ENCODE results near the gene OR51B4. TPM values are rescaled to one million over a fixed set of nuclear protein-coding genes. Genes with fewer than 3 reads are reported as not detected.

Gene OR51B4
- total and polyA plus RNA-seq, 9 of the 15 experiments (the other 6 are each of a cell fraction or from before 2014, with no cell fraction given): 17.1 to 64.6 (median 39.9) TPM

DNA sequence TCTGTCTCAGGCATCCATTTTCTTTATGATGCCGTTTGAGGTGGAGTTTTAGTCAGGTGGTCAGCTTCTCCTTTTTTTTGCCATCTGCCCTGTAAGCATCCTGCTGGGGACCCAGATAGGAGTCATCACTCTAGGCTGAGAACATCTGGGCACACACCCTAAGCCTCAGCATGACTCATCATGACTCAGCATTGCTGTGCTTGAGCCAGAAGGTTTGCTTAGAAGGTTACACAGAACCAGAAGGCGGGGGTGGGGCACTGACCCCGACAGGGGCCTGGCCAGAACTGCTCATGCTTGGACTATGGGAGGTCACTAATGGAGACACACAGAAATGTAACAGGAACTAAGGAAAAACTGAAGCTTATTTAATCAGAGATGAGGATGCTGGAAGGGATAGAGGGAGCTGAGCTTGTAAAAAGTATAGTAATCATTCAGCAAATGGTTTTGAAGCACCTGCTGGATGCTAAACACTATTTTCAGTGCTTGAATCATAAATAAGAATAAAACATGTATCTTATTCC, 21.1 kb downstream of the OR51B4 start (continued):
- TF ChIP-seq HNRNPLL (IDR thresholded peaks at IDR 0.05; ENCODE audit: low read depth, low read length, poor library complexity, severe bottlenecking) (no peak), ELF1 (tag; IDR thresholded peaks at IDR 0.05) (peak; percentile 54), TRIM28 (IDR thresholded peaks at IDR 0.05) (peak; percentile 63; the same call in 1 of the 2 replicates), MAFG (tag; conservative IDR thresholded peaks at IDR 0.05) (peak; percentile 100), BACH1 (tag; IDR thresholded peaks at IDR 0.05) (peak; percentile 100), ZNF311 (CRISPR knock-in tag; IDR thresholded peaks at IDR 0.05) (peak; percentile 84), ELF4 (CRISPR knock-in tag; IDR thresholded peaks at IDR 0.05) (peak; percentile 98), TOE1 (IDR thresholded peaks at IDR 0.05; ENCODE audit: borderline replicate concordance) (peak; percentile 83), TOE1 (CRISPR knock-in tag; IDR thresholded peaks at IDR 0.05; ENCODE audit: borderline replicate concordance, low read depth) (no peak), CBX1 (IDR thresholded peaks at IDR 0.05; ENCODE audit: low read depth) (no peak), ZNF766 (CRISPR knock-in tag; conservative IDR thresholded peaks at IDR 0.05) (peak; percentile 95), GATA2 (CRISPR knock-in tag; IDR thresholded peaks at IDR 0.05) (peak; percentile 94), ASH1L (IDR thresholded peaks at IDR 0.05; ENCODE audit: borderline replicate concordance, low read depth, partially characterized antibody) (no peak), MTA3 (IDR thresholded peaks at IDR 0.05; ENCODE audit: borderline replicate concordance) (peak; percentile 86), ZNF212 (CRISPR knock-in tag; IDR thresholded peaks at IDR 0.05) (peak; percentile 56; the same call in 1 of the 2 replicates)
- TF ChIP-seq, protein P1, sequence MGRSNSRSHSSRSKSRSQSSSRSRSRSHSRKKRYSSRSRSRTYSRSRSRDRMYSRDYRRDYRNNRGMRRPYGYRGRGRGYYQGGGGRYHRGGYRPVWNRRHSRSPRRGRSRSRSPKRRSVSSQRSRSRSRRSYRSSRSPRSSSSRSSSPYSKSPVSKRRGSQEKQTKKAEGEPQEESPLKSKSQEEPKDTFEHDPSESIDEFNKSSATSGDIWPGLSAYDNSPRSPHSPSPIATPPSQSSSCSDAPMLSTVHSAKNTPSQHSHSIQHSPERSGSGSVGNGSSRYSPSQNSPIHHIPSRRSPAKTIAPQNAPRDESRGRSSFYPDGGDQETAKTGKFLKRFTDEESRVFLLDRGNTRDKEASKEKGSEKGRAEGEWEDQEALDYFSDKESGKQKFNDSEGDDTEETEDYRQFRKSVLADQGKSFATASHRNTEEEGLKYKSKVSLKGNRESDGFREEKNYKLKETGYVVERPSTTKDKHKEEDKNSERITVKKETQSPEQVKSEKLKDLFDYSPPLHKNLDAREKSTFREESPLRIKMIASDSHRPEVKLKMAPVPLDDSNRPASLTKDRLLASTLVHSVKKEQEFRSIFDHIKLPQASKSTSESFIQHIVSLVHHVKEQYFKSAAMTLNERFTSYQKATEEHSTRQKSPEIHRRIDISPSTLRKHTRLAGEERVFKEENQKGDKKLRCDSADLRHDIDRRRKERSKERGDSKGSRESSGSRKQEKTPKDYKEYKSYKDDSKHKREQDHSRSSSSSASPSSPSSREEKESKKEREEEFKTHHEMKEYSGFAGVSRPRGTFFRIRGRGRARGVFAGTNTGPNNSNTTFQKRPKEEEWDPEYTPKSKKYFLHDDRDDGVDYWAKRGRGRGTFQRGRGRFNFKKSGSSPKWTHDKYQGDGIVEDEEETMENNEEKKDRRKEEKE (IDR thresholded peaks at IDR 0.05; ENCODE audit: borderline replicate concordance in 1 of 2, control insufficient read depth in 1 of 2, low read depth in 2 of 2, low read length in 1 of 2): 0 out of 4 replicates have a peak, but pooled peaks of 1 of the 2 experiments have one; percentile 55
- TF ChIP-seq, protein P2, sequence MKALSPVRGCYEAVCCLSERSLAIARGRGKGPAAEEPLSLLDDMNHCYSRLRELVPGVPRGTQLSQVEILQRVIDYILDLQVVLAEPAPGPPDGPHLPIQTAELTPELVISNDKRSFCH (CRISPR knock-in tag; IDR thresholded peaks at IDR 0.05): no peak
- TF ChIP-seq, protein P2 (tag; IDR thresholded peaks at IDR 0.05): peak; percentile 64; the same call in 1 of the 2 replicates
- TF ChIP-seq, protein P3, sequence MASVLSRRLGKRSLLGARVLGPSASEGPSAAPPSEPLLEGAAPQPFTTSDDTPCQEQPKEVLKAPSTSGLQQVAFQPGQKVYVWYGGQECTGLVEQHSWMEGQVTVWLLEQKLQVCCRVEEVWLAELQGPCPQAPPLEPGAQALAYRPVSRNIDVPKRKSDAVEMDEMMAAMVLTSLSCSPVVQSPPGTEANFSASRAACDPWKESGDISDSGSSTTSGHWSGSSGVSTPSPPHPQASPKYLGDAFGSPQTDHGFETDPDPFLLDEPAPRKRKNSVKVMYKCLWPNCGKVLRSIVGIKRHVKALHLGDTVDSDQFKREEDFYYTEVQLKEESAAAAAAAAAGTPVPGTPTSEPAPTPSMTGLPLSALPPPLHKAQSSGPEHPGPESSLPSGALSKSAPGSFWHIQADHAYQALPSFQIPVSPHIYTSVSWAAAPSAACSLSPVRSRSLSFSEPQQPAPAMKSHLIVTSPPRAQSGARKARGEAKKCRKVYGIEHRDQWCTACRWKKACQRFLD (CRISPR knock-in tag; IDR thresholded peaks at IDR 0.05): peak; percentile 98
- TF ChIP-seq, protein P4, sequence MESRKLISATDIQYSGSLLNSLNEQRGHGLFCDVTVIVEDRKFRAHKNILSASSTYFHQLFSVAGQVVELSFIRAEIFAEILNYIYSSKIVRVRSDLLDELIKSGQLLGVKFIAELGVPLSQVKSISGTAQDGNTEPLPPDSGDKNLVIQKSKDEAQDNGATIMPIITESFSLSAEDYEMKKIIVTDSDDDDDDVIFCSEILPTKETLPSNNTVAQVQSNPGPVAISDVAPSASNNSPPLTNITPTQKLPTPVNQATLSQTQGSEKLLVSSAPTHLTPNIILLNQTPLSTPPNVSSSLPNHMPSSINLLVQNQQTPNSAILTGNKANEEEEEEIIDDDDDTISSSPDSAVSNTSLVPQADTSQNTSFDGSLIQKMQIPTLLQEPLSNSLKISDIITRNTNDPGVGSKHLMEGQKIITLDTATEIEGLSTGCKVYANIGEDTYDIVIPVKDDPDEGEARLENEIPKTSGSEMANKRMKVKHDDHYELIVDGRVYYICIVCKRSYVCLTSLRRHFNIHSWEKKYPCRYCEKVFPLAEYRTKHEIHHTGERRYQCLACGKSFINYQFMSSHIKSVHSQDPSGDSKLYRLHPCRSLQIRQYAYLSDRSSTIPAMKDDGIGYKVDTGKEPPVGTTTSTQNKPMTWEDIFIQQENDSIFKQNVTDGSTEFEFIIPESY (CRISPR knock-in tag; IDR thresholded peaks at IDR 0.05): peak; percentile 49; the same call in 1 of the 2 replicates
- TF ChIP-seq, protein P5, sequence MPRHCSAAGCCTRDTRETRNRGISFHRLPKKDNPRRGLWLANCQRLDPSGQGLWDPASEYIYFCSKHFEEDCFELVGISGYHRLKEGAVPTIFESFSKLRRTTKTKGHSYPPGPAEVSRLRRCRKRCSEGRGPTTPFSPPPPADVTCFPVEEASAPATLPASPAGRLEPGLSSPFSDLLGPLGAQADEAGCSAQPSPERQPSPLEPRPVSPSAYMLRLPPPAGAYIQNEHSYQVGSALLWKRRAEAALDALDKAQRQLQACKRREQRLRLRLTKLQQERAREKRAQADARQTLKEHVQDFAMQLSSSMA (CRISPR knock-in tag; IDR thresholded peaks at IDR 0.05): no peak
